ENCODE results near the gene AKAP6.

AKAP6 gene

GRCh38 chr14:32702088-32702487, 373.0 kb downstream of the AKAP6 start:
- no peak overlapping the region for H3K4me3 ChIP-seq
- peak overlapping the region; percentile 81 to 91 for H3K27ac ChIP-seq
- DNase-seq (ENCODE audit: low spot score) = no peak
- TF ChIP-seq CTCF (IDR thresholded peaks at IDR 0.05) = no peak

- no peak for TF ChIP-seq CTCF (IDR thresholded peaks at IDR 0.05)
- peak; percentile 76 for DNase-seq (ENCODE audit: low spot score)
- H3K27ac ChIP-seq = peak overlapping the region; percentile 81 to 91
- H3K4me3 ChIP-seq = peak overlapping the region; percentile 45
These were observed 373.5 kb downstream of the AKAP6 start for GRCh38 chr14:32702562-32702961.

GRCh38 chr14:32703183-32703621, 374.1 kb downstream of the AKAP6 start:
- Histone ChIP-seq H3K4me3 (peak overlapping the region; percentile 45), H3K27ac (peak overlapping the region; percentile 81 to 91)
- no peak for DNase-seq (ENCODE audit: low spot score)
- TF ChIP-seq CTCF (IDR thresholded peaks at IDR 0.05) = no peak

- no peak for DNase-seq (ENCODE audit: low spot score)
- H3K27ac ChIP-seq = peak overlapping the region in 1 of 2 donors; percentile 3
- TF ChIP-seq CTCF (IDR thresholded peaks at IDR 0.05) = no peak
- H3K4me3 ChIP-seq = no peak overlapping the region
These were observed 377.8 kb downstream of the AKAP6 start for GRCh38 chr14:32706721-32707519.

GRCh38 chr14:32707742-32708500, 378.8 kb downstream of the AKAP6 start:
- DNase-seq (ENCODE audit: low spot score) = no peak
- no peak for TF ChIP-seq CTCF (IDR thresholded peaks at IDR 0.05)
- Histone ChIP-seq H3K4me3 (no peak overlapping the region), H3K27ac (peak overlapping the region; percentile 73 to 77)

GRCh38 chr14:32709027-32709426, 379.9 kb downstream of the AKAP6 start:
- Histone ChIP-seq H3K4me3 (peak overlapping the region; percentile 13), H3K27ac (peak overlapping the region; percentile 73 to 77)
- DNase-seq (ENCODE audit: low spot score) = no peak
- TF ChIP-seq CTCF (IDR thresholded peaks at IDR 0.05) = no peak

Measured in coronary artery (tissue), 2 donors.